Loucy (cell line): Measurements from ENCODE around the gene OR56B1.

Source experiments
- H2AFZ ChIP-seq: fragments of 200-600 bp; sonication (generic); 2 replicates; pipeline ENCODE4 v1.6.0; 2016; ENCODE audit warnings: antibody characterized with exemption, mild to moderate bottlenecking, low read length, moderate library complexity
- H3F3A ChIP-seq: fragments of 200-600 bp; 2 replicates; pipeline ENCODE4 v1.6.0; 2016; ENCODE audit warnings: antibody characterized with exemption, low read depth, mild to moderate bottlenecking
- H3K27me3 ChIP-seq: fragments of 200-600 bp; sonication (generic); 2 replicates; pipeline ENCODE4 v1.6.1; 2014; ENCODE audit warnings: low read length, mild to moderate bottlenecking; ENCODE audit not compliant: insufficient read depth, poor library complexity, severe bottlenecking
- H3K36me3 ChIP-seq: fragments of 200-600 bp; sonication (generic); 2 replicates; pipeline ENCODE4 v1.6.1; 2016; ENCODE audit warnings: low read length; ENCODE audit not compliant: insufficient read depth
- H3K4me1 ChIP-seq: fragments of 200-600 bp; sonication (generic); 2 replicates; pipeline ENCODE4 v1.5.1; 2014; ENCODE audit warnings: low read length, mild to moderate bottlenecking; ENCODE audit not compliant: insufficient read depth, poor library complexity, severe bottlenecking
- H3K4me2 ChIP-seq: fragments of 200-600 bp; sonication (generic); 2 replicates; pipeline ENCODE4 v1.6.0; 2014; ENCODE audit warnings: antibody characterized with exemption, low read length, low read depth, mild to moderate bottlenecking; ENCODE audit not compliant: poor library complexity, severe bottlenecking
- H3K4me3 ChIP-seq: fragments of 200-600 bp; sonication (generic); 2 replicates; pipeline ENCODE4 v1.5.1; 2014; ENCODE audit warnings: low read length, mild to moderate bottlenecking, mixed read lengths; ENCODE audit not compliant: poor library complexity, severe bottlenecking
- H3K79me2 ChIP-seq: fragments of 200-600 bp; sonication (generic); 2 replicates; pipeline ENCODE4 v1.6.1; 2014; ENCODE audit warnings: low read length; ENCODE audit not compliant: insufficient read depth
- H3K9ac ChIP-seq: fragments of 200-600 bp; sonication (generic); 2 replicates; pipeline ENCODE4 v1.6.0; 2014; ENCODE audit warnings: mild to moderate bottlenecking, low read depth, low read length, moderate library complexity; ENCODE audit not compliant: poor library complexity, severe bottlenecking
- H3K9me2 ChIP-seq: fragments of 200-600 bp; sonication (generic); replicated peaks from 2 replicates; pipeline ENCODE4 v1.6.1; 2016; ENCODE audit warnings: low read depth, low read length, mixed read lengths
- H3K9me3 ChIP-seq: fragments of 200-600 bp; sonication (generic); 2 replicates; pipeline ENCODE4 v1.6.1; 2014; ENCODE audit warnings: mild to moderate bottlenecking, antibody characterized with exemption, low read length, low read depth; ENCODE audit not compliant: insufficient read depth
- H4K20me1 ChIP-seq: fragments of 200-600 bp; sonication (generic); 2 replicates; pipeline ENCODE4 v1.6.0; 2014; ENCODE audit warnings: antibody characterized with exemption, low read length, mild to moderate bottlenecking; ENCODE audit not compliant: insufficient read depth, poor library complexity, severe bottlenecking
- CTCF ChIP-seq: fragments of 200-600 bp; sonication (generic); conservative IDR thresholded peaks from 2 replicates; pipeline ENCODE4 v1.5.1; 2014; ENCODE audit warnings: mild to moderate bottlenecking, antibody characterized with exemption, low read length
- EZH2phosphoT487 ChIP-seq: fragments of 200-600 bp; IDR thresholded peaks from 2 replicates; pipeline ENCODE4 v1.6.1; 2018; ENCODE audit warnings: antibody characterized with exemption, mild to moderate bottlenecking, moderate library complexity, borderline replicate concordance

OR56B1 gene

DNA sequence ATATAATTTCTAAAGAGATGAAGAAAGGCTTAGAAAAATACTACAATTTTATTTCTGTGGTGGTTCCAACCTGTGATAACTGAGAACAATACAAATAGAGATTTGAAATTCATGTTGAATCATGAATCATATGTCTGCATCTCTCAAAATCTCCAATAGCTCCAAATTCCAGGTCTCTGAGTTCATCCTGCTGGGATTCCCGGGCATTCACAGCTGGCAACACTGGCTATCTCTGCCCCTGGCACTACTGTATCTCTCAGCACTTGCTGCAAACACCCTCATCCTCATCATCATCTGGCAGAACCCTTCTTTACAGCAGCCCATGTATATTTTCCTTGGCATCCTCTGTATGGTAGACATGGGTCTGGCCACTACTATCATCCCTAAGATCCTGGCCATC is at the start of gene OR56B1:
Gene OR56B1 (plus strand): TSS at position 53 of the 400 bp plus-strand sequence. CDS start 69 bp downstream, at position 122.
- H3K9ac ChIP-seq: no peak within 1 kb of the TSS
- 0 out of 2 replicates have a peak, but pooled peaks cover 5% of the 10 kb centered on the region for H3K9me2 ChIP-seq
- no peak within 1 kb of the TSS for H3K4me3 ChIP-seq
- H2AFZ ChIP-seq: no peak within 1 kb of the TSS
- H3K4me1 ChIP-seq: no peaks in the 10 kb centered on the region
- H3K27me3 ChIP-seq: no peaks in the 10 kb centered on the region
- H3F3A ChIP-seq: no peaks in the 10 kb centered on the region
- H4K20me1 ChIP-seq: no peaks in the 10 kb centered on the region
- no peak for TF ChIP-seq CTCF
- H3K9me3 ChIP-seq: no peaks in the 10 kb centered on the region
- H3K79me2 ChIP-seq: no peaks in the 10 kb centered on the region
- H3K4me2 ChIP-seq: no peak within 1 kb of the TSS
- no peaks in the 10 kb centered on the region for H3K36me3 ChIP-seq

DNA sequence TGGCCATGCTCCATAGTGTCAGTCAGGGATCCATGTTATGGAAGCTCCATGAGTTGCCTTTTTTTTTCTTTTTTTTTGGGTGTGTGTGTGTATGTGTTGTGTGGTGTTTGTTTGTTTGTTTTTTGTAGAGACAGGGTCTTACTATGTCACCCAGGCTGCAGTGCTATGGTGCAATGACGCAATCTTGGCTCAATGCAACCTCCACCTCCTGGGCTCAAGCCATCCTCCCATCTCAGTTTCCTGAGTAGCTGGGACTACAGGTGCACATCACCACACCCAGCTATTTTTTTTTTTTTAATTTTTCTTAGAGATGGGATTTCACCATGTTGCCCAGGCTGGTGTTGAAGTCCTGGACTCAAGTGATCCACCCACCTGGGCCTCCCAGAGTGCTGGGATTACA is 47.8 kb upstream of the OR56B1 start:
- no peak overlapping the region for H2AFZ ChIP-seq

DNA sequence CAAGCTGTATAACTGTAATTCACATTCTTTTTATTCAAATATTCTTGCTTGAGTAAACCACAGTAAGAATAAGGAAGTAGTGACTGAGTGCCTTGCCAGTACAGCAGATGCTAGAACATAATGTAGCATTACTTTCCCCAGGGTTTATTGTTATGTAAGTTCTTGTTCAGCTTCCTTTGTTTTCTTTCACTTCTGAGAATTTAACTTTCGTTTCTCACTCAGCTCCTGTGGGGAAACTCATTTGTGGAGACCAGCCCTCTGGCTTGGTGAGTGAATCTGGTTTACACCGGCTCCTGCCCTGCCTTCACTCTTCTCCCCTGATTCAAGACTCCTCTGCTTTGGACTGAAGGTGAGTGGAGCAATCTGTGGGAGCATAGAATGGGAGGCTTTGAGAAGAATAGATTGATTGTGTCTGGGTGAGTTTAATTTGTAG is 46.7 kb upstream of the OR56B1 start, which contains the start of gene TRIM22:
Gene TRIM22 (plus strand): TSS at position 240 of the 433 bp plus-strand sequence. CDS start 6,443 bp downstream, outside the sequence.
- TF ChIP-seq CTCF (no peak), EZH2phosphoT487 (no peak)
- Histone ChIP-seq H3K9me2 (no peaks in the 10 kb centered on the region), H3K4me2 (peak within 1 kb of the TSS; percentile 79), H4K20me1 (no peaks in the 10 kb centered on the region), H3F3A (no peaks in the 10 kb centered on the region), H3K4me3 (peak within 1 kb of the TSS; percentile 72), H3K36me3 (no peaks in the 10 kb centered on the region), H3K4me1 (peaks cover 22% of the 10 kb centered on the region), H3K79me2 (no peaks in the 10 kb centered on the region), H3K9ac (peak within 1 kb of the TSS; percentile 82), H3K9me3 (no peaks in the 10 kb centered on the region), H3K27me3 (no peaks in the 10 kb centered on the region), H2AFZ (peak within 1 kb of the TSS; percentile 44)

More for the DNA sequence above, 47.8 kb upstream of the OR56B1 start:
- Histone ChIP-seq H3K4me2 (no peak overlapping the region), H3K79me2 (peaks cover 6% of the 10 kb centered on the region; the same call in 1 of the 2 replicates), H3K4me1 (peaks cover 28% of the 10 kb centered on the region), H3K36me3 (no peaks in the 10 kb centered on the region), H4K20me1 (peaks cover 4% of the 10 kb centered on the region), H3K9ac (no peak overlapping the region), H3K4me3 (no peak overlapping the region), H3K27me3 (no peaks in the 10 kb centered on the region), H3K9me2 (no peaks in the 10 kb centered on the region), H3K9me3 (no peaks in the 10 kb centered on the region), H3F3A (no peaks in the 10 kb centered on the region)
- no peak for TF ChIP-seq CTCF
- no peak for TF ChIP-seq EZH2phosphoT487
